ENCODE data around the gene CCDC9B. TPM values are rescaled to one million over a fixed set of nuclear protein-coding genes. Genes with fewer than 3 reads are reported as not detected.

The CCDC9B gene
- total RNA-seq, 1 donor from 2014 or later, result 155 TPM

- peaks cover 63% of the 10 kb centered on the region for H3K4me1 ChIP-seq
- DNase-seq, result peak; percentile 7
- H3K27ac ChIP-seq (replicated peaks), result no peak overlapping the region
- no peak for TF ChIP-seq CTCF (IDR thresholded peaks at IDR 0.05; ENCODE audit: borderline replicate concordance)
- peaks cover 16% of the 10 kb centered on the region for H3K27me3 ChIP-seq (ENCODE audit: low read depth)
- no peak overlapping the region for H3K4me3 ChIP-seq
- H3K36me3 ChIP-seq, result no peaks in the 10 kb centered on the region
- H3K9me3 ChIP-seq (replicated peaks), result no peaks in the 10 kb centered on the region
- intact Hi-C loops (cut with micrococcal nuclease), result no loop called here
These were observed 48.5 kb downstream of the CCDC9B start for GRCh38 chr15:40292246-40292645.

GRCh38 chr15:40290918-40291574 is 49.7 kb downstream of the CCDC9B start:
- no peaks in the 10 kb centered on the region for H3K9me3 ChIP-seq (replicated peaks)
- TF ChIP-seq CTCF (IDR thresholded peaks at IDR 0.05; ENCODE audit: borderline replicate concordance), result no peak
- no peak overlapping the region for H3K27ac ChIP-seq (replicated peaks)
- no peaks in the 10 kb centered on the region for H3K36me3 ChIP-seq
- peaks cover 16% of the 10 kb centered on the region for H3K27me3 ChIP-seq (ENCODE audit: low read depth)
- H3K4me3 ChIP-seq, result peak overlapping the region; percentile 58
- intact Hi-C loops (cut with micrococcal nuclease), result no loop called here
- DNase-seq, result no peak
- peaks cover 61% of the 10 kb centered on the region for H3K4me1 ChIP-seq

- no peaks in the 10 kb centered on the region for H3K36me3 ChIP-seq
- H3K4me3 ChIP-seq, result peak overlapping the region; percentile 58
- no peak for DNase-seq
- no peak for TF ChIP-seq CTCF (IDR thresholded peaks at IDR 0.05; ENCODE audit: borderline replicate concordance)
- intact Hi-C loops (cut with micrococcal nuclease), result no loop called here
- H3K9me3 ChIP-seq (replicated peaks), result no peaks in the 10 kb centered on the region
- H3K4me1 ChIP-seq, result peaks cover 64% of the 10 kb centered on the region
- no peak overlapping the region for H3K27ac ChIP-seq (replicated peaks)
- peaks cover 16% of the 10 kb centered on the region for H3K27me3 ChIP-seq (ENCODE audit: low read depth)
These were observed 50.2 kb downstream of the CCDC9B start for GRCh38 chr15:40290545-40290917.

GRCh38 chr15:40289140-40289775 is 51.5 kb downstream of the CCDC9B start:
- H3K27ac ChIP-seq (replicated peaks), result no peak overlapping the region
- DNase-seq, result no peak
- H3K4me1 ChIP-seq, result peaks cover 62% of the 10 kb centered on the region

GRCh38 chr15:40287968-40288367 is 52.8 kb downstream of the CCDC9B start:
- intact Hi-C loops (cut with micrococcal nuclease), result loop anchor here (10.0 kb wide), 1 partner anchor 137 kb away; no protein-coding TSS in a partner anchor
- no peak overlapping the region for H3K27ac ChIP-seq (replicated peaks)
- no peak for DNase-seq
- H3K27me3 ChIP-seq (ENCODE audit: low read depth), result peaks cover 31% of the 10 kb centered on the region
- no peak for TF ChIP-seq CTCF (IDR thresholded peaks at IDR 0.05; ENCODE audit: borderline replicate concordance)
- no peaks in the 10 kb centered on the region for H3K9me3 ChIP-seq (replicated peaks)
- H3K36me3 ChIP-seq, result no peaks in the 10 kb centered on the region
- H3K4me3 ChIP-seq, result no peak overlapping the region
- peaks cover 67% of the 10 kb centered on the region for H3K4me1 ChIP-seq

More at GRCh38 chr15:40289140-40289775, 51.5 kb downstream of the CCDC9B start:
- intact Hi-C loops (cut with micrococcal nuclease), result loop anchor here (10.0 kb wide), 1 partner anchor 136 kb away; no protein-coding TSS in a partner anchor
- H3K4me3 ChIP-seq, result no peak overlapping the region
- TF ChIP-seq CTCF (IDR thresholded peaks at IDR 0.05; ENCODE audit: borderline replicate concordance), result peak; percentile 42
- no peaks in the 10 kb centered on the region for H3K9me3 ChIP-seq (replicated peaks)
- peaks cover 24% of the 10 kb centered on the region for H3K27me3 ChIP-seq (ENCODE audit: low read depth)
- H3K36me3 ChIP-seq, result no peaks in the 10 kb centered on the region
